Endothelial cell of umbilical vein (primary cell): ENCODE results near the gene MFRP. TPM values are rescaled to one million over a fixed set of nuclear protein-coding genes. Genes with fewer than 3 reads are reported as not detected.
A peak's percentile ranks its signal among the peaks of the same experiment; 100 is the strongest.

Source experiments
- Bru-seq: library from RNA; stranded (reverse); fragments of 400-500 nt; gene quantifications from one replicate; lab custom pipeline; 2021; lab: Mats Ljungman, UMichigan
- BruChase-seq, 2 experiments: library from RNA; stranded (reverse); fragments of 400-500 nt; gene quantifications; one replicate each; lab custom pipeline; 2021; lab: Mats Ljungman, UMichigan
- BruUV-seq: library from RNA; stranded (reverse); fragments of 400-500 nt; replicated peaks from 2 replicates; lab custom pipeline; 2021; lab: Mats Ljungman, UMichigan
- CTCF ChIA-PET: fragments of 300-600, 350-600 bp; sonication (Branson Sonifier 250); formaldehyde crosslinking; loops from one replicate; lab custom pipeline; 2021; ENCODE audit warnings: antibody characterized with exemption, inconsistent platforms; lab: Charles Lee
- POLR2A ChIA-PET: fragments of 300-600, 350-600 bp; sonication (Branson Sonifier 250); formaldehyde crosslinking; loops from one replicate; lab custom pipeline; 2021; ENCODE audit warnings: antibody characterized with exemption, inconsistent platforms; lab: Charles Lee
- DNase-seq: peaks from one replicate; pipeline ENCODE4 v3.0.0-alpha.2; 2011; ENCODE audit warnings: low read depth, low spot score
- FAIRE-seq: peaks from 2 replicates; lab custom pipeline; 2011; peaks lifted over from hg19 to GRCh38; lab: Jason Lieb, UNC
- H2AFZ ChIP-seq: 2 replicates; pipeline ENCODE4 v1.6.0; 2012; ENCODE audit warnings: low read depth, low read length, control low read depth, inconsistent platforms
- H3K27ac ChIP-seq: 2 replicates; pipeline ENCODE4 v1.5.1; 2011; ENCODE audit warnings: low read depth, mild to moderate bottlenecking, control low read depth, low read length, moderate library complexity; ENCODE audit not compliant: insufficient read depth
- H3K27me3 ChIP-seq, 2 experiments: 2 replicates each; pipeline versions ENCODE4 v1.6.0 to v1.6.1; 2011; ENCODE audit warnings: low read length in 2 of 2, mixed read lengths in 1 of 2; ENCODE audit not compliant: control insufficient read depth in 2 of 2, insufficient read depth in 2 of 2
- H3K36me3 ChIP-seq, 2 experiments: 2 replicates in 1 of 2; 3 replicates in 1 of 2; pipeline ENCODE4 v1.5.1; 2011; ENCODE audit warnings: low read length in 2 of 2, mild to moderate bottlenecking in 1 of 2, moderate library complexity in 1 of 2; ENCODE audit not compliant: control insufficient read depth in 2 of 2, insufficient read depth in 2 of 2; ENCODE audit errors: extremely low read depth in 1 of 2
- H3K4me1 ChIP-seq: 3 replicates; pipeline ENCODE4 v1.5.1; 2011; ENCODE audit warnings: mild to moderate bottlenecking, low read length; ENCODE audit not compliant: control insufficient read depth, insufficient read depth; ENCODE audit errors: extremely low read depth
- H3K4me2 ChIP-seq: 2 replicates; pipeline ENCODE4 v1.6.1; 2011; ENCODE audit warnings: low read length, control low read depth, mixed read lengths; ENCODE audit not compliant: insufficient read depth
- H3K4me3 ChIP-seq, 3 experiments: fragments of 200-600 bp in 1 of 3; sonication (generic), shearing (Covaris generic) in 1 of 3; replicated peaks in 1 of 3; 2 replicates each; pipeline ENCODE4 v1.5.1; 2011 to 2016; ENCODE audit warnings: control low read depth in 3 of 3, low read length in 3 of 3, mild to moderate bottlenecking in 2 of 3, inconsistent platforms in 1 of 3, low read depth in 1 of 3, moderate library complexity in 1 of 3; ENCODE audit not compliant: insufficient read depth in 1 of 3
- H3K79me2 ChIP-seq: 2 replicates; pipeline ENCODE4 v1.6.0; 2012; ENCODE audit warnings: low read length, inconsistent platforms; ENCODE audit not compliant: control insufficient read depth, insufficient read depth
- H3K9ac ChIP-seq: replicated peaks from 2 replicates; pipeline ENCODE3; 2011; ENCODE audit warnings: low read length, control low read depth; ENCODE audit not compliant: insufficient read depth; ENCODE audit errors: extremely low read depth
- H3K9me1 ChIP-seq: replicated peaks from 3 replicates; pipeline ENCODE4 v1.6.0; 2011; ENCODE audit warnings: mild to moderate bottlenecking, low read length; ENCODE audit not compliant: control insufficient read depth, insufficient read depth; ENCODE audit errors: extremely low read depth
- H3K9me3 ChIP-seq: replicated peaks from 2 replicates; pipeline ENCODE4 v1.5.1; 2012; ENCODE audit warnings: low read length, inconsistent platforms; ENCODE audit not compliant: control insufficient read depth, insufficient read depth
- H4K20me1 ChIP-seq: replicated peaks from 2 replicates; pipeline ENCODE3; 2011; ENCODE audit warnings: mild to moderate bottlenecking, low read length; ENCODE audit not compliant: control insufficient read depth, insufficient read depth; ENCODE audit errors: extremely low read depth
- CTCF ChIP-seq, 2 donors: IDR thresholded peaks; 1 replicate in 1 of 2; 2 replicates in 1 of 2; pipeline ENCODE4 v1.5.1; 2011; ENCODE audit warnings: low read length in 2 of 2, mild to moderate bottlenecking in 2 of 2, moderate library complexity in 2 of 2, control low read depth in 1 of 2, inconsistent platforms in 1 of 2, low read depth in 1 of 2; ENCODE audit not compliant: insufficient read depth in 1 of 2; ENCODE audit errors: extremely low read depth in 1 of 2
- EZH2 ChIP-seq: IDR thresholded peaks from 2 replicates; pipeline ENCODE4 v1.6.1; 2012; ENCODE audit warnings: borderline replicate concordance, low read depth, mild to moderate bottlenecking, moderate library complexity, low read length, inconsistent platforms; ENCODE audit not compliant: severe bottlenecking
- FOS ChIP-seq: IDR thresholded peaks from 2 replicates; pipeline ENCODE4 v1.6.1; 2011; ENCODE audit warnings: mild to moderate bottlenecking, low read length, moderate library complexity, borderline replicate concordance; ENCODE audit not compliant: insufficient read depth
- GATA2 ChIP-seq: IDR thresholded peaks from 2 replicates; pipeline ENCODE4 v1.7.0; 2011; ENCODE audit warnings: low read depth, mild to moderate bottlenecking, moderate library complexity, mixed read lengths, low read length; ENCODE audit not compliant: insufficient read length, insufficient read depth
- JUN ChIP-seq: IDR thresholded peaks from 2 replicates; pipeline ENCODE4 v1.6.1; 2011; ENCODE audit warnings: borderline replicate concordance, low read depth; ENCODE audit not compliant: insufficient read length, insufficient read depth
- MAX ChIP-seq: IDR thresholded peaks from 2 replicates; pipeline ENCODE4 v1.6.1; 2011; ENCODE audit not compliant: insufficient read depth, insufficient read length
- MYC ChIP-seq: IDR thresholded peaks from one replicate; pipeline ENCODE4 v1.6.1; 2011; ENCODE audit warnings: mild to moderate bottlenecking, low read depth, low read length
- POLR2A ChIP-seq: IDR thresholded peaks from 2 replicates; pipeline ENCODE4 v1.6.1; 2012; ENCODE audit warnings: low read depth, mild to moderate bottlenecking, control low read depth, low read length
- POLR2AphosphoS5 ChIP-seq: IDR thresholded peaks from 2 replicates; pipeline ENCODE4 v1.6.1; 2012; ENCODE audit warnings: low read depth, mild to moderate bottlenecking, control low read depth, low read length, moderate library complexity; ENCODE audit not compliant: insufficient read depth
- dilution Hi-C: fragments of 300-500 bp; cut with MboI; formaldehyde crosslinking; loops from one replicate; pipeline ENCODE4 v1.15.0; 2019; ENCODE audit warnings: low sequenced_read_pairs; ENCODE audit not compliant: extremely low pct_ligation_motif_present
- intact Hi-C: fragments of 100-400 bp; cut with micrococcal nuclease; formaldehyde crosslinking; loops from one replicate; pipeline ENCODE4 v1.10.0; 2022
- long read RNA-seq: library from polyadenylated mRNA; stranded (forward); transcript quantifications from one replicate; pipeline ENCODE4 v2.0.0, GENCODE V29; 2021
- polyA minus RNA-seq, 3 experiments: library from RNA; depleted of rRNA, polyadenylated mRNA; stranded (reverse); fragments of >200 nt; gene quantifications; 1 replicate in 1 of 3; 2 replicates in 2 of 3; pipeline ENCODE4 v1.2.3, GENCODE V29; 2011
- polyA plus RNA-seq, 4 experiments: library from polyadenylated mRNA; depleted of rRNA in 3 of 4; stranded (reverse) in 3 of 4; unstranded in 1 of 4; fragments of >200 nt; gene quantifications; 2 replicates each; pipeline versions ENCODE4 v1.2.1 to v1.2.3, GENCODE V29; 2011 to 2012; ENCODE audit warnings: missing spikeins in 1 of 4
- total RNA-seq: library from RNA; stranded (reverse); gene quantifications from 2 replicates; pipeline ENCODE4 v1.2.3, GENCODE V29; 2021

Gene MFRP
- total RNA-seq (not detected in 2 replicates), polyA plus RNA-seq (0.03 and 0.08 TPM in 2 replicates), polyA minus RNA-seq (0.11 TPM in 1 of 2 replicates, not detected in the other), Bru-seq, nascent RNA (not detected), BruChase-seq, experiment 1, labeled RNA remaining after a 6-hour chase (percentile 2 among the genes with signal in this experiment), BruChase-seq, experiment 2, labeled RNA remaining after a 2-hour chase (not detected)
- 0.03 and 0.09 TPM in 2 replicates for polyA plus RNA-seq (2011; cell fraction: cytosol; rRNA removed)
- polyA plus RNA-seq (2011; cell fraction: nucleus; rRNA removed): 0.04 TPM in 2 replicates
- polyA plus RNA-seq (2012): not detected in 2 replicates
- not detected for polyA minus RNA-seq (2011; cell fraction: cytosol; rRNA and poly(A)+ RNA removed)
- polyA minus RNA-seq (2011; cell fraction: nucleus; rRNA and poly(A)+ RNA removed): not detected in 2 replicates
- long read RNA-seq, partial matches to known transcripts: 0 of 1 reads
- long read RNA-seq, other reads (novel, unspliced or antisense): 1 of 1 reads

GRCh38 chr11:119346605-119347004 is at the start of gene MFRP:
MFRP (minus strand) TSS chr11:119346705; CDS start chr11:119346513, 192 bp downstream.
- FAIRE-seq: no peak
- H3K9ac ChIP-seq: no peak within 1 kb of the TSS
- H3K27ac ChIP-seq: no peak within 1 kb of the TSS
- H3K36me3 ChIP-seq: no peaks in the 10 kb centered on the region
- H3K4me1 ChIP-seq: no peaks in the 10 kb centered on the region
- H3K4me2 ChIP-seq: no peak within 1 kb of the TSS
- intact Hi-C loops (no loop called here), dilution Hi-C loops (no loop called here)
- no peak within 1 kb of the TSS for H2AFZ ChIP-seq
- no peaks in the 10 kb centered on the region for H3K9me3 ChIP-seq
- H3K27me3 ChIP-seq: peaks cover 0 to 3% of the 10 kb centered on the region in 2 experiments
- no peak for DNase-seq
- ChIA-PET CTCF (interaction anchor here (6.2 kb wide), 1 partner anchor 11 kb away, joined by 55 read pairs; no protein-coding TSS in a partner anchor), POLR2A (no interaction called here)
- H3K4me3 ChIP-seq: no peak within 1 kb of the TSS
- no peaks in the 10 kb centered on the region for H3K79me2 ChIP-seq
- TF ChIP-seq JUN (no peak), POLR2A (no peak), CTCF (IDR thresholded peaks at IDR 0.05; ENCODE audit: extremely low read depth in 1 of 2, insufficient read depth in 1 of 2, low read depth in 1 of 2, low read length in 2 of 2) (no peak), MYC (no peak), POLR2AphosphoS5 (no peak), MAX (no peak), FOS (no peak), GATA2 (no peak), EZH2 (no peak)
- H3K9me1 ChIP-seq: no peaks in the 10 kb centered on the region
- BruUV-seq: no TSS peak
- H4K20me1 ChIP-seq: no peaks in the 10 kb centered on the region
